ENCODE measurements around the gene SOS1. TPM values are rescaled to one million over a fixed set of nuclear protein-coding genes. Genes with fewer than 3 reads are reported as not detected.

Gene SOS1
- total RNA-seq, 8 experiments from 2014 or later: 15.0 to 224 (median 26.1) TPM

DNA sequence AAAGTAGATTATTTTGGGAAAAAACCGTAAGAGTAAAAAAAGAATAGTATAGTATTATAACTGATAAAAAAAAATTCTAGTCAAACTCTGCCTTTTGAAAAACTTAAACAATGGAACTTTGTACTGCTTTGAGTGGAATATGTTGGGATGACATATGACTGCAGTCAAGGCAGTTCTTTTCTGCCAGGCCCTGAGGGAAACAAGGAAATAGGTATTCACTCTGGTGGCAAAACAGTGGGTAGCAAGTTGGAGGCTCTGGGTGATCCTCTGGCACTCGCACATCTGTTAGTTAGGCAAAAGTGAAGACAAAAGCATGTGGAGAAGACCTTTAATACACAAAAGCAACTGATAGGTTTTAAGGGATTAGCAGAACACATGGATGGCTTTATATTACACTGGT is 129.0 kb downstream of the SOS1 start:
- 75 to 100% (median 95%) methylated on average over 1 to 2 of the region's 2 CpGs; no CpG with 5 or more reads in 1 of the 10 experiments for WGBS, 10 experiments
- no peak for ATAC-seq (replicated peaks in 6 of 8)
- in situ Hi-C loops (cut with MboI; ENCODE audit: low pct_unique_long_range_greater_than_20kb in 2 of 9, low sequenced_read_pairs in 9 of 9, unreplicated experiment in 9 of 9): no loop called here
- no peaks in the 10 kb centered on the region for H3K4me1 ChIP-seq (replicated peaks in 1 of 2)
- H3K27ac ChIP-seq: no peak overlapping the region
- no peak overlapping the region for H3K4me3 ChIP-seq

DNA sequence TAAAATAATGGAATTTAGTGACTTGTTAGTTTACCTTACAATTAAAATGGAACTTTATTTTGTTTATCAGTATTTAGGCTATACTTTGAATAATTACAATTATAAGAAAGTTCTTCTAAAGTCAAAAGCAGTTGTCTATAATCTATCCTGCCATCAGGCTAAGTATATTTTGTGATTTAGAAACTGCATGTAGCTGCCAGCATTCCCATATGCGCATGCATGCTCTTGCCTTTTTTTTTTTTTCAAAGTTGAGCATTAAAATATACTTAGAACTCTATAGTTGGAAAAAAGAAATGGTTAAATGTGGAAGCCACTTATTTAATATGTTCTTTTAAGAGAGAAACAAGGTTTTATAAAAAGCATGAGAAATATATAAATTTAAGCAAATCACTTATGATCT is 132.1 kb downstream of the SOS1 start:
- no peak overlapping the region for H3K4me3 ChIP-seq
- in situ Hi-C loops (cut with MboI; ENCODE audit: low pct_unique_long_range_greater_than_20kb in 2 of 9, low sequenced_read_pairs in 9 of 9, unreplicated experiment in 9 of 9): no loop called here
- peak in 3 of 8 experiments; percentile 75 to 87 (median 78) for ATAC-seq (replicated peaks in 6 of 8)
- 78 to 100% (median 96%) methylated on average over 1 of the region's 1 CpG; no CpG with 5 or more reads in 2 of the 10 experiments for WGBS, 10 experiments
- no peak overlapping the region for H3K27ac ChIP-seq
- H3K4me1 ChIP-seq (replicated peaks in 1 of 2): no peaks in the 10 kb centered on the region

DNA sequence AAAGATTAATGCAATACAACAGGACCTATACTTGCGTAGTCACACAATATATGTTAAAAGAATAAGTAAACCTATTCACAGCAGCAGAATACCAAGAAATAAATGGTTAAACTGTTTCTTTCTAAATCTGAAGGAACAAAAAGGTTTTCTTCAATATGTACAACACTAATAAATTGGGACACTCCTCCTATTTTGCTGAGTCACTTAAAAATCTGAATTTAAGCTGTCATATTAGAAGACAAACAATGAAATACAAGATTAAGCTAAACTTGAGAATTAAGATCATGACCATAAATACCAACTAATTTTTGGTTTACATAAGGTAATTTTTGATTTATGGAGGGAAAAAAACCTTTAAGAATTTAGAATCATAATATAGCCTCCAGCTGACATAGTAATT is 138.4 kb downstream of the SOS1 start:
- no peak for ATAC-seq (replicated peaks in 6 of 8)
- Histone ChIP-seq H3K27ac (no peak overlapping the region), H3K4me3 (no peak overlapping the region), H3K4me1 (replicated peaks in 1 of 2) (peaks cover 0 to 12% of the 10 kb centered on the region in 2 donors)
- 78 to 100% (median 100%) methylated on average over 1 of the region's 1 CpG; no CpG with 5 or more reads in 2 of the 10 experiments for WGBS, 10 experiments
- in situ Hi-C loops (cut with MboI; ENCODE audit: low pct_unique_long_range_greater_than_20kb in 2 of 9, low sequenced_read_pairs in 9 of 9, unreplicated experiment in 9 of 9): no loop called here

DNA sequence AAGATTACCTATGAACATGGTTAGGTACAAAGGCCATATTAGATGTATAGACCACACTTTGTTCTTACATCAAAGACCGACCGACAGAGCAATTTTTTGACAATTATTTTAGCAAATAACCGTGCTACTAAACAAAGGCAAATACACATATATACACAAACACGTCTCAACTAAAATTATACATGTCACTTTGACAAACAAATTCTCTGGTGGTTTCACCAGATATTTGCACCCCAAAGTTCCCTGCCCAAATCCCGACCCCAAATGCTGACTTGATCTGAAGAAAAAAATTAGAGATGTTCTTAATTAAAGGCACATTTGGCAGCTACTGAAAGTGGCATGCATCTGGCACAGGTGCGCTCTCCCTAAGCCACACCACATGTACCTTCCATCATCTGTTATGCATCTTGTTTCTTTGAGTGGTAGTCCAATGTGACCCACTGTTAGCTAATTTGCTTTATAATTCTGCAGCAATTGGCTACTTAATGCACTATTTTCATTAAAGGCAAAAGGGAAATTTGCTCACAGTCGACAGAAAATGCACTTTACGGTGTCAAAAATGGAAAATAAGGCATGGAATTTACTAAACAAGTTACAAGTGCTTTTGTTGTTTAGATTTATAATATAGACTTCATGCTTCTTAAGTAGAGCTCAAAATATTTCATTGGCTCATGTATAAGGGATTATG is 139.0 kb downstream of the SOS1 start:
- Histone ChIP-seq H3K4me1 (replicated peaks in 1 of 2) (peaks cover 0 to 12% of the 10 kb centered on the region in 2 donors), H3K4me3 (no peak overlapping the region), H3K27ac (no peak overlapping the region)
- WGBS, 10 experiments: 84 to 98% (median 91%) methylated on average over 2 to 7 of the region's 8 CpGs; no CpG with 5 or more reads in 2 of the 10 experiments
- in situ Hi-C loops (cut with MboI; ENCODE audit: low pct_unique_long_range_greater_than_20kb in 2 of 9, low sequenced_read_pairs in 9 of 9, unreplicated experiment in 9 of 9): no loop called here
- no peak for ATAC-seq (replicated peaks in 6 of 8)

DNA sequence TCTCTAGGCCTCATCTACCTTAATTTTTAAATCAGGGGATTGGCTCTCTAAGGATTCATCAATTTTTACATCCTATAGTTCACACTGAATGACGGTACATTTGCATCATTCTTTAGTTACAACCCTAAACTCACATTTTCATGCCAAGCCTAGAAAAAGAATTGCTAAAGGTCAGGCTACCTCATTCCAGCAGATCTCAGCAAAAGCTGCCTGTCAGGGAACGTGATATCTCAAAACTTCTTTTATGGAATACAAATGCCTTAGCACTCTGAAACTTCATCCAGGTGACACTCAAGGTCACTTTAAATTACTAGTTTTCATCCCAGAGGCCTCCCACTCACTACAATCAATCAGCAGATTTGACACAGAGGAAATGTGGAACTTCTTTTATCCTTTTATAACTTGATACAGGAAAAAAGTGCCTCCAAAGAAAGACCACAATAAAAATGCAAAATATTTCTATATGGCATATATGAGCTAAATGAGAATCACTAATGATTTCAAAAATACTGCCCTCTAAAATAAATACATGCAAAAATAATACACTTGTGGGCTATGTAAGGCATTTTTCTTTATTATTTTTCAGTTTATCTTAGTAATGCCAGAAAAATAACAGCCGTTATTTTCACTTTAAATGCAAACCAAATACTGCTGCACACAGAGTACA is 139.7 kb downstream of the SOS1 start:
- in situ Hi-C loops (cut with MboI; ENCODE audit: low pct_unique_long_range_greater_than_20kb in 2 of 9, low sequenced_read_pairs in 9 of 9, unreplicated experiment in 9 of 9): no loop called here
- WGBS, 10 experiments: 78 to 100% (median 88%) methylated on average over 1 to 3 of the region's 3 CpGs
- ATAC-seq (replicated peaks in 6 of 8): peak in 2 of 8 experiments; percentile 3 to 67
- H3K4me1 ChIP-seq (replicated peaks in 1 of 2): peaks cover 0 to 12% of the 10 kb centered on the region in 2 donors
- no peak overlapping the region for H3K27ac ChIP-seq
- H3K4me3 ChIP-seq: no peak overlapping the region

DNA sequence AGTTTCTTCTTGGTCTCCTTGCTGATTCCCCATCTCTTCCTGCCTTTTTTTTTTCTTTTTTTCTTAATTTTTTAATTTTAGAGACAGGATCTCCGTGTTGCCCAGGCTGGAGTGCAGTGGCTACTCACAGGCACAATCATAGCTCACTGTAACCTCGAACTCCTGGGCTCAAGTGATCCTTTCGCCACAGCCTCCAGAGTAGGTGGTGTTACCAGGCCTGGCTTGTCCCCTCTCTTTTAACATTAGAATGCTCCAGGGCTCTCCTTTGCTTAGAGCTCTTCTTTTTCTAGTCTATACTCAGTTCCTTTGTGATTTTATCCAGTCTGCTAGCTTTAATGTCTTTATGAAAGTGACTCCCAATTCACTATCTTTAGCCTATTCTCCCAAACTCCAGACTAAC is 141.9 kb downstream of the SOS1 start:
- no peak overlapping the region for H3K27ac ChIP-seq
- no peak overlapping the region for H3K4me3 ChIP-seq
- peaks cover 0 to 12% of the 10 kb centered on the region in 2 donors for H3K4me1 ChIP-seq (replicated peaks in 1 of 2)
- 82 to 100% (median 92%) methylated on average over 1 to 3 of the region's 3 CpGs; no CpG with 5 or more reads in 2 of the 10 experiments for WGBS, 10 experiments
- in situ Hi-C loops (cut with MboI; ENCODE audit: low pct_unique_long_range_greater_than_20kb in 2 of 9, low sequenced_read_pairs in 9 of 9, unreplicated experiment in 9 of 9): no loop called here
- no peak for ATAC-seq (replicated peaks in 6 of 8)

DNA sequence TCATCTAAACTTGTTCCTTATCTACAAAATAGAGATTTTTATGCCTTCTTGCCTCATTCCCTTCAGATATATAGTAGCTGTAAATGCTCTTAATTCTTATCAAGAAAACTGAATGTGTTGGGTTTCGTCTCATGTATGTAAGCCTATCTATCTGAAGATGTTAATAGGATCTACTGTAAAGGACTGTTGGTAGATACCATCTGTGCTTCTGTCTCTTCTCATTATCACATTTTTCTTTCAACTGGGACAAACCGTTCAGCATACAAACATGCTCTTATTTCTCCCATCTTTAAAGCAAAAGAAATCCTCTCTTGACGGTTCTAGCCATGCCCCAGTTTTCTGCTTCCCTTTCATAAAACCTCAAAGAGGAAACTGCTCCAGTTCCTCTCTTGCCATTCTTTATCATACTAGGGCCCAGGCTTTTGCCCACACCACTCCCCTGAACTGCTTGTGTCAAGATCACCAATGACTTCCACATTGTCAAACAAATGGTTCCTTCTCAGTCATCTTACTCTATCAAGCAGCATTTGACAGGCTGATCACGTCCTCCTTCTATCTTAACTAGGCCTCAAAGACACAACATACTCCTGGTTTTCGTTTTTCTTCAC is 142.5 kb downstream of the SOS1 start:
- no peak overlapping the region for H3K4me3 ChIP-seq
- no peak for ATAC-seq (replicated peaks in 6 of 8)
- 76 to 100% (median 90%) methylated on average over 1 to 5 of the region's 5 CpGs for WGBS, 10 experiments
- H3K4me1 ChIP-seq (replicated peaks in 1 of 2): peaks cover 0 to 12% of the 10 kb centered on the region in 2 donors
- in situ Hi-C loops (cut with MboI; ENCODE audit: low pct_unique_long_range_greater_than_20kb in 2 of 9, low sequenced_read_pairs in 9 of 9, unreplicated experiment in 9 of 9): no loop called here
- no peak overlapping the region for H3K27ac ChIP-seq

DNA sequence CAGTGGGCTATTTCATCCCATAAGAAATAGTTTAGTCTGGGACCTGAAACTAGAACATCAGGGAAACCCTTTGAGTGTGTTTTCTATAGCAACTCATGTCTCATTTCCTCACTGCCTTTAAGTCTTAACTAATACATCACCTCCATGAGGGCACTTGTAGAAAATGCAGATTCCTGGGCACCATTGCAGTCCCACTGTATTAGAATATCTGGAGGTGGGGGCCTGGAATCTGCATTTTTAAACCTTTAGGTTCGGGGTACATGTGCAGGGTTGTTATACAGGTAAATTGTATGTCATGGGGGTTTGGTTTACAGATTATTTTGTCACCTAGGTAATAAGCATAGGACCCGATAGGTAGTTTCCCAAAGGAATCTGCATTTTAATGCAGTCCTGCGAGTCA is 143.8 kb downstream of the SOS1 start:
- WGBS, 10 experiments: 88 to 100% (median 95%) methylated on average over 1 to 3 of the region's 3 CpGs; no CpG with 5 or more reads in 2 of the 10 experiments
- no peak overlapping the region for H3K4me3 ChIP-seq
- H3K4me1 ChIP-seq (replicated peaks in 1 of 2): peaks cover 0 to 12% of the 10 kb centered on the region in 2 donors
- in situ Hi-C loops (cut with MboI; ENCODE audit: low pct_unique_long_range_greater_than_20kb in 2 of 9, low sequenced_read_pairs in 9 of 9, unreplicated experiment in 9 of 9): no loop called here
- H3K27ac ChIP-seq: no peak overlapping the region
- ATAC-seq (replicated peaks in 6 of 8): no peak

DNA sequence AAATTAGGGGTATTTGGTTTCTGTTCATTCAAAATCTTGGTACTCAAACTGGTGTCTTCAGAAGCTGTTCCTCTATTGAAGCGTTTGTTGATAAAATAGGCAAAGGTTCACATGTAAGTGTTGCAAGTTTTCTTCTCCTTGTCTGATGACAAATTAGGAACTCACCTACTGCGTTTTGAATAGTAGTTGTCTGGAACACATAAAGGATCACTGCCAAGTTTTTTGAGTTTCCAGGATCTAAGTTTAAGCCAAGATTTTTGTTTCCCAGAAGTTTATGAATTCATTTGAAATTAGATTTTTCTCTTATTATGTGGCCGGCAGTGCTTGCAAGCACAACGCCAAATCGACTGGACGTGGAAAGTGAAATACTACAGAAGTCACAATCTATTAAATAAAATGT is 145.8 kb downstream of the SOS1 start:
- Histone ChIP-seq H3K27ac (no peak overlapping the region), H3K4me3 (no peak overlapping the region), H3K4me1 (replicated peaks in 1 of 2) (no peaks in the 10 kb centered on the region)
- in situ Hi-C loops (cut with MboI; ENCODE audit: low pct_unique_long_range_greater_than_20kb in 2 of 9, low sequenced_read_pairs in 9 of 9, unreplicated experiment in 9 of 9): no loop called here
- no peak for ATAC-seq (replicated peaks in 6 of 8)
- 69 to 100% (median 93%) methylated on average over 3 to 6 of the region's 6 CpGs; no CpG with 5 or more reads in 2 of the 10 experiments for WGBS, 10 experiments

DNA sequence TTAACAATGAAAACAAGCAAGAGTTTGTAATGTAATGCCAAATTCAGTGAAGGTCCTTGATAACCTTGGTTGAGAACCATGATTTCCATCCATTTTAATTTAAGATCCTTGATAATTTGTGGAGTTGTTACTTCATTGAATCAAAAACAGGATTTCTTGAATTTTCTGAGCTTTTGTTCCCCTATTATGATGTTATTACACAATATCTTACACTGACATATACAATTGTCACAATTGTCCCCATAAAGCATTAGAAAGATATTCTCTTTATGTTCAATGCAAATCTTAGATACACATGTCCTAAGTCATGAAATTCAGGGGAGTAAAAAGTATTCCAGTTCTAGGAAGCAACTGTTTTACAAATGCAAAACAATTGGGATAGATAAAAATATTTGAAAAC is 147.6 kb downstream of the SOS1 start:
- in situ Hi-C loops (cut with MboI; ENCODE audit: low pct_unique_long_range_greater_than_20kb in 2 of 9, low sequenced_read_pairs in 9 of 9, unreplicated experiment in 9 of 9): no loop called here

DNA sequence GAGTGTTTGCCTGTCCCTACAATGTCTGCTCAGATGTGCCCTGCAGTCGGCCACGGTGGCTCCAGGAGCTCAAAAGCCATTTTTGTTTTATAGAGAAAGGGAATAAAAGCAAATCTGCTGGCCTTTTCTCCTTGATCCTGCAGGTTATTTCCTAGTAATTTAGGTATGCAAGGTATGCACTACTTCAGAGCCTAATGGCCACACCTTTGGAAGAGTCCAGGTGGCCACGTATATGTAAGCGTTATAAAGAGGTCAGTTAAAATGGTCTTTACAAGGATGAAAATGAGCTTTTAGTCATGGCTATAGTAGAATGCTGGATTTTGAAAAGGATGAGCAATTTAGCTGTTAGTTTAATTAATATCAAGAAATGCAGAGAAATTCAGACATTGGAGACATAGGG is 149.5 kb downstream of the SOS1 start:
- no peak for ATAC-seq (replicated peaks in 6 of 8)
- WGBS, 10 experiments: 90 to 100% (median 100%) methylated on average over 1 to 4 of the region's 4 CpGs; no CpG with 5 or more reads in 1 of the 10 experiments
- no peaks in the 10 kb centered on the region for H3K4me1 ChIP-seq (replicated peaks in 1 of 2)
- in situ Hi-C loops (cut with MboI; ENCODE audit: low pct_unique_long_range_greater_than_20kb in 2 of 9, low sequenced_read_pairs in 9 of 9, unreplicated experiment in 9 of 9): no loop called here
- H3K4me3 ChIP-seq: no peak overlapping the region
- H3K27ac ChIP-seq: no peak overlapping the region

More for the DNA sequence above, 147.6 kb downstream of the SOS1 start:
- Histone ChIP-seq H3K4me3 (no peak overlapping the region), H3K27ac (no peak overlapping the region), H3K4me1 (replicated peaks in 1 of 2) (no peaks in the 10 kb centered on the region)
- ATAC-seq (replicated peaks in 6 of 8): no peak

DNA sequence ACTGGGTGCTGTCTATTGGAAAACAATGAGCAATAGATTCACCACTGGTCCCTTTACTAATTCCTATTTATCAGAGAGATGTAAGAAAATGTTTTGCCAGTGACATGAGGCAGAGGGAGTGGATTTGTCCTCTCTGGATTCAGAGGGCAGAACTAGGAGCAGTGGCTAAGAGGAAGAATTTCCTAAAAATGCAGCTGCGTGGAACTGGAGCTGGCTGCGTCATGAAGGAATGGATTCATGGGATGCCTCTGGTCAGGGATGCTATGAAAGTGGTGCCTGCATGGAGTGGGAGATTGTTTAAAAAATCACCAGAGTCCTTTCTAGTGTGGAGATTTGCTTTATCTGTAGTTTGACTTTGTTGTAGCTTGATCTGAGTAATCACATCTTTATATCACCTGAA is 152.8 kb downstream of the SOS1 start:
- H3K4me3 ChIP-seq: no peak overlapping the region
- H3K4me1 ChIP-seq (replicated peaks in 1 of 2): no peaks in the 10 kb centered on the region
- ATAC-seq (replicated peaks in 6 of 8): no peak
- 83 to 100% (median 100%) methylated on average over 1 to 2 of the region's 2 CpGs; no CpG with 5 or more reads in 6 of the 10 experiments for WGBS, 10 experiments
- no peak overlapping the region for H3K27ac ChIP-seq
- in situ Hi-C loops (cut with MboI; ENCODE audit: low pct_unique_long_range_greater_than_20kb in 2 of 9, low sequenced_read_pairs in 9 of 9, unreplicated experiment in 9 of 9): no loop called here

DNA sequence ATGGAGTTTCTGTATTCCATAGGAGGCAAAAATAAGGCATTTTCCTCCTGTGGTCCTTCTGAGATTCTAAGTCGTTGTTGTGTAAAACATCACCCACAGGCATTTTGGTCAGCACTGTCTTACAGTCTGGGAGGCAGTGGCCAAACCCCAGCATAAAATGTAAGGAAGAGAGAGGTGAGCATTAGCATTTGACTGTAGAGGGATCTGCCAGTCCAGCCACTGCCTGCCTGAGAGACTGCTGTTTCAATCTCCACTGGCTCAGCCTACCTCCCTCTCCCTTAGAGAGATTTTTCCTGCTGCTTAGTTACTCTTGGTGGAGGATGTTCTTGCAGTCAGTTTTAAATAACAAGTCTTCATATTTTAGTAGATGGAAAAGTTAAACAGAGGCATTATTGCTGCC is 154.2 kb downstream of the SOS1 start:
- ATAC-seq (replicated peaks in 6 of 8): peak in 3 of 8 experiments; percentile 26 to 41 (median 41)
- H3K4me3 ChIP-seq: no peak overlapping the region
- no peak overlapping the region for H3K27ac ChIP-seq
- no peaks in the 10 kb centered on the region for H3K4me1 ChIP-seq (replicated peaks in 1 of 2)
- WGBS, 10 experiments: 0 to 60% (median 33%) methylated on average over 1 of the region's 1 CpG; no CpG with 5 or more reads in 7 of the 10 experiments
- in situ Hi-C loops (cut with MboI; ENCODE audit: low pct_unique_long_range_greater_than_20kb in 2 of 9, low sequenced_read_pairs in 9 of 9, unreplicated experiment in 9 of 9): no loop called here
